B cell (primary cell): ENCODE measurements around the gene VANGL1. TPM values are rescaled to one million over a fixed set of nuclear protein-coding genes. Genes with fewer than 3 reads are reported as not detected.

Experiments
- ATAC-seq: fragments of 200-7000 bp; cut with Tn5 transposase; one replicate; pipeline ENCODE4 v1.10.0; 2021; ENCODE audit warnings: low read depth, mild to moderate bottlenecking, moderate number of reproducible peaks, moderate library complexity
- CTCF ChIA-PET: fragments of 350-600 bp; sonication (Branson Sonifier 250); formaldehyde crosslinking; loops from one replicate; lab custom pipeline; 2021; ENCODE audit warnings: antibody characterized with exemption, inconsistent platforms; lab: Charles Lee
- POLR2A ChIA-PET: fragments of 350-600 bp; sonication (Branson Sonifier 250); formaldehyde crosslinking; loops from one replicate; lab custom pipeline; 2021; ENCODE audit warnings: antibody characterized with exemption; lab: Charles Lee
- DNase-seq: peaks from one replicate; pipeline ENCODE4 v3.0.0; 2013
- H2AFZ ChIP-seq: 2 replicates; pipeline ENCODE4 v1.6.1; 2012; ENCODE audit warnings: mild to moderate bottlenecking, low read depth, low read length; ENCODE audit not compliant: insufficient read depth, poor library complexity, severe bottlenecking
- H3K27ac ChIP-seq, 2 donors: 1 replicate in 1 of 2; 2 replicates in 1 of 2; pipeline ENCODE4 v1.5.1; 2012 to 2013; ENCODE audit warnings: low read length in 2 of 2, mild to moderate bottlenecking in 2 of 2, moderate library complexity in 1 of 2
- H3K27me3 ChIP-seq, 4 experiments: fragments of 200-600 bp in 1 of 4; sonication (generic) in 1 of 4; replicated peaks in 1 of 4; 1 replicate in 2 of 4; 2 replicates in 2 of 4; pipeline versions ENCODE4 v1.6.1 to v1.7.0; 2013 to 2016; ENCODE audit warnings: low read length in 3 of 4, mild to moderate bottlenecking in 2 of 4, mixed read lengths in 1 of 4, moderate library complexity in 1 of 4; ENCODE audit not compliant: insufficient read depth in 4 of 4, control insufficient read depth in 3 of 4; ENCODE audit errors: control extremely low read depth in 1 of 4
- H3K36me3 ChIP-seq, 2 experiments: replicated peaks in 1 of 2; 1 replicate in 1 of 2; 2 replicates in 1 of 2; pipeline versions ENCODE4 v1.6.1 to v1.7.1; 2013; ENCODE audit warnings: low read length in 1 of 2; ENCODE audit not compliant: insufficient read depth in 2 of 2, control insufficient read depth in 1 of 2; ENCODE audit errors: control extremely low read depth in 1 of 2, extremely low read depth in 1 of 2
- H3K4me1 ChIP-seq, 2 donors: fragments of 200-600 bp in 1 of 2; sonication (generic) in 1 of 2; 1 replicate in 1 of 2; 2 replicates in 1 of 2; pipeline versions ENCODE4 v1.5.1 to v1.6.1; 2013 to 2017; ENCODE audit warnings: low read length in 2 of 2; ENCODE audit not compliant: control insufficient read depth in 2 of 2, insufficient read depth in 2 of 2
- H3K4me2 ChIP-seq: replicated peaks from 2 replicates; pipeline ENCODE3; 2012; ENCODE audit warnings: mild to moderate bottlenecking, low read depth, low read length; ENCODE audit not compliant: poor library complexity, severe bottlenecking
- H3K4me3 ChIP-seq, 5 experiments: fragments of 200-600 bp in 1 of 5; sonication (generic) in 1 of 5; 1 replicate in 3 of 5; 2 replicates in 2 of 5; pipeline versions ENCODE4 v1.5.1 to v1.7.0; 2011 to 2016; ENCODE audit warnings: low read length in 4 of 5, mild to moderate bottlenecking in 4 of 5, low read depth in 2 of 5, control low read depth in 1 of 5, moderate library complexity in 1 of 5; ENCODE audit not compliant: insufficient read depth in 1 of 5; ENCODE audit errors: control extremely low read depth in 1 of 5, extremely low read depth in 1 of 5
- H3K79me2 ChIP-seq: fragments of 200-600 bp; sonication (generic); one replicate; pipeline ENCODE4 v1.6.0; 2016; ENCODE audit warnings: low read length; ENCODE audit not compliant: control insufficient read depth, insufficient read depth
- H3K9ac ChIP-seq: fragments of 200-600 bp; sonication (generic); 2 replicates; pipeline ENCODE4 v1.6.1; 2017; ENCODE audit warnings: mild to moderate bottlenecking, low read length, moderate library complexity
- H3K9me3 ChIP-seq, 3 donors: one replicate each; pipeline versions ENCODE4 v1.6.1 to v1.7.1; 2013; ENCODE audit warnings: low read length in 2 of 3; ENCODE audit not compliant: control insufficient read depth in 2 of 3, insufficient read depth in 1 of 3; ENCODE audit errors: control extremely low read depth in 1 of 3
- H4K20me1 ChIP-seq: 2 replicates; pipeline ENCODE4 v1.6.0; 2012; ENCODE audit warnings: mild to moderate bottlenecking, low read length; ENCODE audit not compliant: insufficient read depth, control insufficient read depth, poor library complexity, severe bottlenecking
- H3K27ac Mint-ChIP-seq: one replicate; pipeline ENCODE4 v1.8.0; 2021; ENCODE audit warnings: mixed read lengths
- H3K27me3 Mint-ChIP-seq: one replicate; pipeline ENCODE4 v1.8.0; 2021; ENCODE audit warnings: mixed read lengths
- H3K4me1 Mint-ChIP-seq: one replicate; pipeline ENCODE4 v1.8.0; 2021; ENCODE audit warnings: mixed read lengths
- H3K4me3 Mint-ChIP-seq: one replicate; pipeline ENCODE4 v1.8.0; 2021; ENCODE audit warnings: mixed read lengths
- H3K9me3 Mint-ChIP-seq: one replicate; pipeline ENCODE4 v1.8.0; 2022; ENCODE audit warnings: mixed read lengths; ENCODE audit not compliant: insufficient read depth
- CTCF ChIP-seq: fragments of 200-600 bp; IDR thresholded peaks from one replicate; pipeline ENCODE4 v1.8.0; 2022; ENCODE audit warnings: antibody characterized with exemption, mild to moderate bottlenecking
- EZH2 ChIP-seq: IDR thresholded peaks from 2 replicates; pipeline ENCODE4 v1.6.1; 2012; ENCODE audit warnings: borderline replicate concordance, low read depth, mild to moderate bottlenecking, moderate library complexity, low read length; ENCODE audit not compliant: insufficient read depth, poor library complexity, severe bottlenecking
- WGBS: methylation state at CpG from one replicate; pipeline ENCODE4 v1.1.5; 2013; ENCODE audit warnings: missing lambda C conversion rate; ENCODE audit not compliant: insufficient coverage; 5-methylcytosine and 5-hydroxymethylcytosine counted together
- intact Hi-C: fragments of 100-400 bp; cut with micrococcal nuclease; formaldehyde crosslinking; loops from one replicate; pipeline ENCODE4 v1.10.0; 2022
- polyA plus RNA-seq: library from polyadenylated mRNA; depleted of rRNA; stranded (reverse); fragments of >200 nt; gene quantifications from 2 replicates; pipeline ENCODE4 v1.2.3, GENCODE V29; 2012
- total RNA-seq, 2 donors: library from RNA; stranded (reverse); fragments of 120-200 nt in 1 of 2; gene quantifications; 1 replicate in 1 of 2; 2 replicates in 1 of 2; pipeline versions ENCODE4 v1.2.3 to v1.2.4, GENCODE V29; 2013 to 2022

VANGL1 gene
- total and polyA plus RNA-seq, 2 donors (not counting 1 experiment from before 2014, with no cell fraction given): 0.21 to 0.30 TPM

GRCh38 chr1:115620950-115621349 lies 20.8 kb upstream of the VANGL1 start:
- intact Hi-C loops: no loop called here
- no peaks in the 10 kb centered on the region for H3K79me2 ChIP-seq
- H3K4me1 Mint-ChIP-seq: no peaks in the 10 kb centered on the region
- no peak for ATAC-seq
- no peak overlapping the region for H3K4me2 ChIP-seq
- H4K20me1 ChIP-seq: no peaks in the 10 kb centered on the region
- TF ChIP-seq EZH2 (no peak), CTCF (no peak)
- no peak overlapping the region for H3K4me3 ChIP-seq
- DNase-seq: no peak
- H3K9me3 Mint-ChIP-seq: peaks cover 12% of the 10 kb centered on the region
- no peak overlapping the region for H3K27ac Mint-ChIP-seq
- no peaks in the 10 kb centered on the region for H3K4me1 ChIP-seq
- H3K4me3 Mint-ChIP-seq: no peak overlapping the region
- peaks cover 8% of the 10 kb centered on the region for H3K27me3 Mint-ChIP-seq
- ChIA-PET POLR2A (no interaction called here), CTCF (no interaction called here)
- peaks cover 0 to 6% (median 0%) of the 10 kb centered on the region in 4 experiments for H3K27me3 ChIP-seq
- peaks cover 7 to 20% (median 9%) of the 10 kb centered on the region in 3 donors for H3K9me3 ChIP-seq
- no peak overlapping the region for H2AFZ ChIP-seq
- no peaks in the 10 kb centered on the region for H3K36me3 ChIP-seq
- H3K27ac ChIP-seq: no peak overlapping the region
- H3K9ac ChIP-seq: no peak overlapping the region

- Histone ChIP-seq H4K20me1 (no peaks in the 10 kb centered on the region), H3K79me2 (no peaks in the 10 kb centered on the region), H2AFZ (no peak overlapping the region), H3K9ac (no peak overlapping the region), H3K27me3 (no peaks in the 10 kb centered on the region), H3K9me3 (peaks cover 5 to 15% (median 11%) of the 10 kb centered on the region in 3 donors), H3K4me2 (no peak overlapping the region), H3K36me3 (no peaks in the 10 kb centered on the region), H3K4me1 (no peaks in the 10 kb centered on the region), H3K27ac (no peak overlapping the region), H3K4me3 (no peak overlapping the region)
- no peak for TF ChIP-seq CTCF
- TF ChIP-seq EZH2: no peak
- ChIA-PET CTCF (no interaction called here), POLR2A (no interaction called here)
- WGBS: 80% methylated on average over 1 of the region's 1 CpG
- no peak for ATAC-seq
- H3K9me3 Mint-ChIP-seq: peaks cover 12% of the 10 kb centered on the region
- no peak for DNase-seq
- no peak overlapping the region for H3K4me3 Mint-ChIP-seq
- H3K27me3 Mint-ChIP-seq: peaks cover 9% of the 10 kb centered on the region
- H3K4me1 Mint-ChIP-seq: no peaks in the 10 kb centered on the region
- no peak overlapping the region for H3K27ac Mint-ChIP-seq
- intact Hi-C loops: no loop called here
Measured at GRCh38 chr1:115624859-115625258, 16.9 kb upstream of the VANGL1 start.
